Stimulated activated CD4-positive, alpha-beta T cell treated with anti-CD3 and anti-CD28 coated beads, Interleukin-4, amount 100 ng/mL, for 24 hours (primary cell): Measurements from ENCODE around the gene LCE6A.
A peak's percentile ranks its signal among the peaks of the same experiment; 100 is the strongest.

Experiments
- DNase-seq: peaks from one replicate; pipeline ENCODE4 v3.0.0-alpha.2; 2020

The LCE6A gene

GRCh38 chr1:152842556-152842955, at the start of gene LCE6A:
LCE6A (plus strand) TSS chr1:152842856; CDS start chr1:152843521, 665 bp downstream.
- no peak for DNase-seq

GRCh38 chr1:152795686-152796085, 47.0 kb upstream of the LCE6A start:
- DNase-seq: no peak

DNA sequence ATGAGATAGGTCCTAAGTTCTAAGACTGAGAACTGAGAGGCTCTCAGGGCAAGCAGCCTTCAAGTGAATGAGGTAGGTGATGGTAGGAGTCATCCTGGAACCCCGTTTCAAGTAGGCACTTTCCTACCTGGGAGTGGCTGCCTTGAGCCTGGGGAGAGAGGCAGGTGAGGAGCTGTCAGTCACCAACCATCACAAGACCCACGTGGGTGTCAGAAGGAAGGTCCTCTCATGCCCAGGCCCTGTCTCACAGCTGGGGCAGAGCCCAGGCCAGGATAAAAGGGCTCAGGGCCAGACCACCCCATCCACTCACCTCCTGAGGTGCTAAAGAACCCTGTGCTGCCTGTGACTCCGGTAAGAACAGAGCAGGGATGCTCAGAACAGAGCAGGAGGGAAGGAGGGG, 46.2 kb upstream of the LCE6A start, which contains the start of gene LCE1D:
Gene LCE1D, plus strand, starts transcription at position 301 of the 400 bp plus-strand sequence. CDS start 1,074 bp downstream, outside the sequence.
- no peak for DNase-seq

GRCh38 chr1:152801333-152801732, 41.3 kb upstream of the LCE6A start:
- no peak for DNase-seq

DNA sequence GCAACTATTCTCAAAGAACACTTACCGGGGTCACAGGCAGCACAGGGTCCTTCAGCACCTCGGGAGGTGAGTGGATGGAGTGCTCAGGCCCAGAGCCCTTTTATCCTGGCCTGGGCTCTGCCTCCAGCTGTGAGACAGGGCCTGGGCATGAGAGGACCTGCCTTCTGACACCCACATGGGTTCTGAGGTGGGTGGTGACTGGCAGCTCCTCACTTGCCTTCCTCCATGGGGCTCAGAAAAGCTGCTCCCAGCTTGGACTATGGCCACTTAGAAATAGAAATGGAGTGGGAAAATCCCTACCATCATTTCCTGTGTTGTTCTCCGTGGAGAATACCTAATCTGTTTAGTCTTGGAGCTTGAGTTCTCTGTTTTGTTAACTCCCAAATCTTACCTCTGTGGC, 36.1 kb upstream of the LCE6A start, which contains the start of gene LCE1C:
Gene LCE1C, minus strand, starts transcription at position 76 of the 400 bp plus-strand sequence. CDS start 1,173 bp downstream, outside the sequence.
- DNase-seq: no peak

- no peak for DNase-seq
These were observed 31.6 kb upstream of the LCE6A start for GRCh38 chr1:152811050-152811449.

- no peak for DNase-seq
These were observed 31.0 kb upstream of the LCE6A start, which contains the start of gene LCE1B for GRCh38 chr1:152811671-152812070. LCE1B (plus strand) TSS chr1:152811971; CDS start chr1:152812447, 476 bp downstream.

DNA sequence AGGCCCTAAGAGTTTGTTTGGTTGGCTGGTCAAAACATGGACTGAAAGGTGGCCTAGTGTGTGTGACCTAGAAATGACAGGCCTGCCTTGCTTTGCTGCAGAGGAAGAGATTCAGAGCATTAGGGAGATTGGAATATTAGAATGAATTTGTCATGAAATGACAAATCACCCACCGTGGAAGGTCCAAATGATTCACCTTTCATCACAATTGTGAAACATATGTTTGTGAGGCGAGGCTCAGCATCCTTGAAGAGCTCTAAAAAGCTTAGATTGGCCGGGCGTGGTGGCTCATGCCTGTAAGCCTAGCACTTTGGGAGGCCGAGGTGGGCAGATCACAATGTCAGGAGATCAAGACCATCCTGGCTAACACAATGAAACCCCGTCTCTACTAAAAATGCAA, 25.3 kb upstream of the LCE6A start:
- DNase-seq: no peak

DNA sequence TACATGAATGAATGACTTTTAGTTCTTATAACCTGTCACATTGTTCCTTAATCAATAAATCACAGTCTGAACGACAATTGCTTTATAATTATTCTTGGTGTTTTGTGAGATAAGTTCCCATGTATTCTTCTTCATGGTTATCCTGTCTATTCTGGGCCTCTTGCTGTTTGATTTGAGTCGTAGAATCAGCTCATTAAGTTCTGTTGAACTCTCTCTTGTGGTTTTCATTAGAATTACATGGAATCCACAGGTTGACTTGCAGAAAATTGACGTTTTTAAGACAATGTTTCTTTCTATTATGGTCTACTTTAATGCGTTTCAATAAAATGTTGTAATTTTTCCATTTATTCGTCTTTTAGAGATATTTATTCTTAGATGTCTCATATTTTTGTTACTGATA, 19.4 kb upstream of the LCE6A start:
- no peak for DNase-seq

DNA sequence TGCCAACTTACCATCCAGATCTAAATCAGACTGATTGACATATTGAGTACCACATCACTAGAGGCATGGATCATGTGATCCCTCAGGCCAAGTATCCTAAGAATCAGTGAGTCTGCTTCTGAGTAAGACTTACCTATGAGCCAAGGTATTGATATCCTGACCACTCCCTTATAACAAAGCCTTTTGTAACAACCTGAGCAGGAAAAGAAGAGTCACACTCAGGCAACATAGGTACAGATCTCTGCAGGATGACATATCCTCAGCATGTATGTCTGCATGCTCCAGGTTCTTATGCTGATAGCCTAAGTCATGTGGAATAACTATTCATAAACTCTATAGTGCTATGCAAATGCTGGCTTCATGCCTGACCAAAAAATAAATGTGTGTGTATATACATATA, 17.7 kb upstream of the LCE6A start:
- no peak for DNase-seq

DNA sequence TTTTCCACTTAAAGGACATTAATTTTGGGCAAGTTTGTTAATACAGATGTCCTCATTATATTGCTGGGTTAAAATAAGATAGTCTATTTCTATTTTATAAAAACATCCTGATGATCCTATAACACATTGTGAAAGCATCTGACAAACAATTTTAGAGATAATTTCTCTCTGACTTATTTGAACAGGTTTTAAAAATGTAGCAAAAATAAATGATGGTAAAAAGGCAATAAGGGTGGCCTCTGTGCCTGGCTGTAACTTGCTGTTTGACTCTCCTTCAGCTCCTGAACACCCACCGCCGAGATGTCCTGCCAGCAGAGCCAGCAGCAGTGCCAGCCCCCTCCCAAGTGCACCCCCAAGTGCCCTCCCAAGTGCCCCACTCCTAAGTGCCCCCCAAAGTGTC, 15.5 kb upstream of the LCE6A start, which contains the start of gene LCE1A:
Gene LCE1A, plus strand, starts transcription at position 301 of the 400 bp plus-strand sequence. Its CDS starts 0 bp downstream, at position 301.
- DNase-seq: no peak

DNA sequence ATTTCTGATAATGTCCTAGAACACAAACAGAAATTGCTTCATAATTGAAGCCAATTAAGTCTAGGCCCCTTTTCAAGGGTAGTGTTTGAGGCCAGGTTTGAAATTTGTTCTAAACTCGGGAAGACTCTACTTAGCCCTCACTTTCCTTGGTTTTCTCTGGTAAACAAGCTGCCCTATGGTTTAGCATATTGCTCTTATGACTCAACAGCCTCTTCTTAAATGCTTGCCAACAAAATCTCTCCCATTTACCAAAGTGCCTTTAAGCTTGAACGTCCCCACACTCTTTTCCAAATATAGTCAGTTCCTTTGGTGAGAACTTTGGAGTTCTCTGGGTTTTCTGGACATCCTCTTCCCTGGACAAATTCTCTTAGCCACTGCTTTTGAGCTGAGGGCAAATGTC, 5.8 kb upstream of the LCE6A start:
- no peak for DNase-seq

- no peak for DNase-seq
These were observed 13.0 kb downstream of the LCE6A start for GRCh38 chr1:152855661-152856060.

DNA sequence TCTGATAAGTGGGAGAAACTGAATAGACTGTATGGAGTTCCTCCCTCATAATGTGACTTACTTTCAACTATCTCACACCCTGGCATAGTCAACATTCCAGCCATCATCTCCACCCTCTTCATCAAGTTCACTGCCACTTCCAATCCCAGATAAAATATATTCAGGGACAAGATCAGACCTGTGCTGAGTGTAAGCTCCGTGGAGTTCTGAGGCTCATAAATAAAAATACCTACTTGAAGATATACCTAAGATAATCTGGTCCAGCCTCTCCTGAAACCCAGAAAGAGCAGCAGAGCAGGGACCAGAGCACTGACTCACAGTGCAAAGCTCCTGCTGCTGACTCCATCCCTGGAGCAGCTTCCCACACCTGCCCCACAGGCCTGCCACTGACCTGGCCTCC, 15.4 kb downstream of the LCE6A start:
- DNase-seq: no peak

- DNase-seq: no peak
These were observed 17.0 kb downstream of the LCE6A start, which contains the start of gene LCE7A for GRCh38 chr1:152859696-152860095. LCE7A (plus strand) TSS chr1:152859996; CDS start chr1:152860698, 702 bp downstream.

- no peak for DNase-seq
These were observed 17.5 kb downstream of the LCE6A start for GRCh38 chr1:152860129-152860528.

GRCh38 chr1:152861374-152861773, 18.7 kb downstream of the LCE6A start:
- no peak for DNase-seq

DNA sequence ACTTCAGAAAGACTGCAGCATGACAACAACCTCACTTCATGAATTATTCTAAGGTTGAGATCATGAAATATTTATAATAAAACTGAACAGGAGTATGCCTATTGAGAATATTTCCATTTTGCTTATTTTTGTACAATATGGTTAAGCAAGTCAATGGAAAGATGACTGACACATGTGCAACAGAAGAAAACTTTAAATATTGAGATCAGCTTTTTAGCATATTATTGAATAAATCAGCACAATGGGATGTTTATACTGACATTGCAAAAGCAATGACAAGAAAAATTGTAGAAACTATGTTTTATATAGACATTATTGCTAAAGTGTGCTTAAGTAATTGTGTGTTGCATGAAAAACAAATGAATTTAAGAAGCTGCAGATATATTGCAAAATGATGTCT, 21.8 kb downstream of the LCE6A start:
- no peak for DNase-seq

DNA sequence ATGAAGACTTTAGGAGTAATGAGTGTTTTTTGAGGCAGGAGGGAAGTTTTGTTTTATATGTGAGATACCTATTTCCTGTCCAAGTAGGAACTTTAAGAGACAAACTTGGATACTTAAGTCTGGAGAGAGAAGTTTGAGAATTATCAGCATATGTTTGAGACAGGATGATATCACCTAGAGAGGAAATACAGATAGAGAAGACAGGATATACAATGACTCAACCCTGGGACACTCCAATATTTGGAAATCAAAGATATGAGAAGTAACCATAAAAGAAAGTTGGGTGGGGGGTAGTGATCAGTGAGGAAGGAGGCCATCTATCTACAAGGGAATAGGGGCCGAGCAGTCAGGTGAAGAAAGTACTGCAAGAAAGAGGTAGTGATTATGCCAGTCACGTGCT, 23.7 kb downstream of the LCE6A start:
- DNase-seq: no peak

DNA sequence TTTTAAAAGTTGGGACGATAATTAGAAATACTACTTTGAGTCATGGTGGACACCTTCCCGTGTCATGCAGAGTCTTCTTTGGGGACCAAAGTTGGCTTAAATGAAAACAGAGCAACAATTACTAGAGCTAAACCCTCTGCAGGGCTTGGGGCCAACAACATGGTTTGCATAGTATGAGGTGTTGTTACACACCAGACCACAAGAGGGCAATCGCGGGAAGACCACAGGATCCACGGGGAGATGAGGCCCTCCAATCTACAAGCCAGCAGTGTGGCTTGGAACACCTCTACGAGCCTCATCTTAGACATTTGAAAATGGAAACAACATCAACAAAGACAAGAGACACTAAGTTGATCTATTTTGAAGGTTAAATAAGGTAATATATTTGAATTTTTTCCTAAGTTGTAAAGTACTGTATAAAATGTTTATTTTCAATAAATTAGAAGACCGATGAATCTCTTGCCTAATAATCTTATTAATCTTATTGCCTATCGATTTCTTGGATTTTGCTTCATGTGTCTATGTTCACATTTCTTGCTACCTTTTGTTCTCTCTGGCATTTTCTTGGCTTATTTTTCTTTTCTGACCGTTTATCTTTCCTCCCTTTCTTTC, 27.3 kb downstream of the LCE6A start:
- peak; percentile 61 for DNase-seq

DNA sequence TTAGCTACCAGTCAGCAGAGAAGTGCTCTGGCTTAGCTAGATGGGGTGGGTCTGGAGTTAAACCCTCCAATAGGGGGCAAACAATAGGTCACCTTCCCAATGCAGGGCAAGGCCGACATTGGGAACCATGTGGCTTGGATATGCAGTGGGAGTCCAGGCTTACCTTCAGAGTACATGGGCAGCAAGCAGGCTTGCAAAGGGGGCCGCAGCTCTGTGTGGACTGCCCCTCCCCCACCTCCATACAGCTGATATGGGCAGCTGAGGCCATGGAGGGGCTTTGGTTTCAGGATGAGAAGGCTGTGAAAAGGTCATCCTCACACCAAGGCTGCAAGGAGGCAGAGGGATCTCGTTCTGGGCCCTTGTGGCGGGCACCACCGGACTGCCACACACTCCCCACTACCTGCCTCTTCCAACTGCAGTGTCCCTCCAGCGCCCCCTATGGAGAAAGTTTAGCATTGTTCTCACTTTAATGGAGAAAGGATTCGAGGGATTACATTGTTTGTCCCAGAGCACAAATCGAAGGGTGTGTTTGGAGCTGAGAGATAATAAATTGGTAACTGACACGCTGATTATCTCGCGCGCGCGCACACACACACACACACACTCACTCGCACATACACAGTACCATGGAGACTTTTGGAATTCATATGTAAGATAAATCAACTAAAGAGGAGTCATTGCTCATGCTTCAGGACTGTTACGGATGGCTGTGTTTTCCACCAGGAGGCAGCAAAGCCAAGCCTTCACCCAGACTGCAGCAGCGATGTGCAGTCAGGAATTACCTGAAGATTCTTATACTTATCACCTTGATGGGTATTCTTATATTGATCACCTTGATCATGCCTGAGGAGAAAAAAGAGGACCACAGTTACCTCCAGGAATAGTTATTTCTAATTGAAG, 28.4 kb downstream of the LCE6A start:
- DNase-seq: no peak

DNA sequence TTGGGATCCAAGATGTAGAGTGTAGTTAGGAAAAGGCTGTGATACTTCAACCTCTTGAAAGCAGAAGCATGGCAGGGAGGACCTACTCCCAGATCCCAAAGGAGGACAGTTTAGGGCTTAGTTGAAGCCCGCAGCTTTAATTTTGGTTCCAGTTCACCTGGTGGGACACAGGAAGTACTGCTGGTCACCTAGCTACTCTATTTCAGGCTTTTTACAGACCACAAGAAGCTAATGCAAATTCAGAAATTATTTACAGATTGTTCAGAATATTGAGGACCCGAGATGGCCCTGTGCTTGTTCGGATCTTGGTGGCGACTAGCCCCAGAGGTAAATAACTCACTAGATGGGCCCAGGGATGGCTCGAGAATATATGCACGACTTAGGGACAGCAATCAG, 29.1 kb downstream of the LCE6A start:
- DNase-seq: no peak

DNA sequence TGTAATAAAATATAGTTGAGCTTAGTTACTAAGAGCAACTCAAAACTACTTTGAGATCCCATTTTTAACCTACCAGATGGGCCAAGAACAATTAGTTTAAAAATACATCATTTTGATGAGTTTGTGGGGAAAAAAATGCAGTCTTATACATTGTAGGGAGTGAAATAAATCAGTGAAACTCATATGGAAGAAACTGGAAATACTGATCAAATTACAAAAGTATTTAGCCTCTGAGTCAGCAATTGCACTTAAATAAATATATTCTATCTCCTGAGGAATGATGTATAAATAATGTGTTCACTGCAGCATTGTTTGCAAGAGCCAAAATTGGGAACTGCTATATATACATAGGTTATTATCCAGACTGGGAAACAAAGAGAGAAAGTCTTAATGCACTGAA, 30.8 kb downstream of the LCE6A start:
- DNase-seq: no peak

GRCh38 chr1:152876827-152877226, 34.2 kb downstream of the LCE6A start:
- no peak for DNase-seq
